Heart left ventricle (tissue), 13 donors: ENCODE data around the gene STRADB.

ENCODE experiments used
- POLR2A ChIP-seq, 2 donors: fragments of 450-650 bp; IDR thresholded peaks; one replicate each; pipeline ENCODE4 v1.6.1; 2017; ENCODE audit warnings: antibody characterized with exemption in 2 of 2, mild to moderate bottlenecking in 2 of 2, moderate library complexity in 2 of 2
- TF ChIP-seq, protein P1 (sequence below), 12 donors: fragments of 200-600 bp; sonication (generic) in 4 of 12; IDR thresholded peaks; one replicate each; pipeline versions ENCODE4 v1.5.0 to v1.8.0; 2018 to 2022; ENCODE audit warnings: antibody characterized with exemption in 12 of 12, mild to moderate bottlenecking in 5 of 12
- donor health status: ischemic (EF 13 %, LVEDD 7.1; RV severe dilation, severe dysfunction).
- donor health status: DM: no; HTN: yes; CAD: no.
- donor health status: DM: no; HTN: no; CAD: no.
- donor health status: ischemic (EF 25% LVEDD 6.9; RV normal size, moderate dysfunction).
- donor health status: ischemic (EF 25% LVEDD 5.7; RV mildly dilated, moderate dysfunction).
- donor health status: ischemic (EF 35%, LVEDD 5.7; RV mildly dilated, moderate dysfunction).
- donor health status: nonischemic (EF 11% LVEDD 7.7; RV severe dilation, severe dysfunction).
- donor health status: DM: yes; HTN: yes; CAD: no.
- donor health status: PGD.
- donor health status: ischemic (EF 29% LVEDD 5.4; RV normal size, mild dysfunction).
- donor health status: nonischemic (EF 23%, LVEDD 6.1; RV moderate dilation, normal function).

DNA sequence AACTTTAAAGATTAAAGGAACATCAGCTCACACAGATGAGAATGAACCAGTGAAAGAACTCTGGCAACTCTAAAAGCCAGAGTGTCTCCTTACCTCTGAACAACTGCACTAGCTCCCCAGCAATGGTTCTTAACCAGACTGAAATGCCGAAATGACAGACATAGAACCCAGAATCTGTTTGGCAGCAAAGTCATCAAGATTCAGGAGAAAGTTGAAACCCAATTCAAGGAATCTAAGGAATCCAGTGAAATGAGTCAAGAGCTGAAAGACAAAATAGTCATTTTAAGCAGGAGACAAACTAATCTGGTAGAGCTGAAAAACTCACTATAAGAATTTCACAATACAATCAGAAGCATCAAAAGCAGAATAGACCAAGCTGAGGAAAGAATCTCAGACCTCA, 72.0 kb downstream of the STRADB start:
- TF ChIP-seq, protein P1, sequence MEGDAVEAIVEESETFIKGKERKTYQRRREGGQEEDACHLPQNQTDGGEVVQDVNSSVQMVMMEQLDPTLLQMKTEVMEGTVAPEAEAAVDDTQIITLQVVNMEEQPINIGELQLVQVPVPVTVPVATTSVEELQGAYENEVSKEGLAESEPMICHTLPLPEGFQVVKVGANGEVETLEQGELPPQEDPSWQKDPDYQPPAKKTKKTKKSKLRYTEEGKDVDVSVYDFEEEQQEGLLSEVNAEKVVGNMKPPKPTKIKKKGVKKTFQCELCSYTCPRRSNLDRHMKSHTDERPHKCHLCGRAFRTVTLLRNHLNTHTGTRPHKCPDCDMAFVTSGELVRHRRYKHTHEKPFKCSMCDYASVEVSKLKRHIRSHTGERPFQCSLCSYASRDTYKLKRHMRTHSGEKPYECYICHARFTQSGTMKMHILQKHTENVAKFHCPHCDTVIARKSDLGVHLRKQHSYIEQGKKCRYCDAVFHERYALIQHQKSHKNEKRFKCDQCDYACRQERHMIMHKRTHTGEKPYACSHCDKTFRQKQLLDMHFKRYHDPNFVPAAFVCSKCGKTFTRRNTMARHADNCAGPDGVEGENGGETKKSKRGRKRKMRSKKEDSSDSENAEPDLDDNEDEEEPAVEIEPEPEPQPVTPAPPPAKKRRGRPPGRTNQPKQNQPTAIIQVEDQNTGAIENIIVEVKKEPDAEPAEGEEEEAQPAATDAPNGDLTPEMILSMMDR (IDR thresholded peaks at IDR 0.05), result no peak
- no peak for TF ChIP-seq POLR2A (IDR thresholded peaks at IDR 0.05)
